ENCODE measurements around the gene KRT76.

GRCh38 chr12:52806821-52807543 lies 29.8 kb upstream of the KRT76 start:
- TF ChIP-seq CTCF (IDR thresholded peaks at IDR 0.05; ENCODE audit: insufficient read depth, low read length, poor library complexity, severe bottlenecking) (no peak), EZH2phosphoT487 (conservative IDR thresholded peaks at IDR 0.05; ENCODE audit: low read length) (no peak)
